ENCODE data around the gene CXCL5.

DNA sequence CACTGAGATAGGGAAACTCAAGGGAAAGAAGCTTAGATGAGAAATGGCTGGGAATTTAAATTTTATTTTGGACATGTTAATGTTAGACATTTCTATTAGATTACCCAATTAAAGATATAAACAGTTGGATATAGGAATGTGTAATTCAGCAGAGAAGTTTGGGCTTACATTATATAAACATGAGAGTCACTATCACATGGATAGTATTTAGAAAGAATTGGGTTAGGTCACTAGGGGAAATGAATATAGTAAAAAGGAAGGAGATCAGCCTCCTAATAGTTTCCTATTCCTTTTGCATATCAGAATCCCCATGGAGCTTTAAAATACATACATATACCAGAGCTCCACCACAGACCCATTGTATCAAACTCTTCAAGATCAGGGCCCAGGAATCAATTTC lies 19.6 kb upstream of the CXCL5 start:
- TF ChIP-seq POLR2A (IDR thresholded peaks at IDR 0.05; ENCODE audit: low read depth, low read length) (no peak), TAF1 (IDR thresholded peaks at IDR 0.05; ENCODE audit: low read depth, low read length) (no peak), POLR2AphosphoS5 (IDR thresholded peaks at IDR 0.05; ENCODE audit: low read depth, low read length) (no peak)
